CD1c-positive myeloid dendritic cell (primary cell): ENCODE data around the gene ITM2B.
"Not testable (repeated sequence)": the region's sequence is repeated elsewhere in the genome, so short reads cannot be mapped to it uniquely, and the experiment has no call there.

Experiments used
- DNase-seq: peaks from one replicate; pipeline ENCODE4 v3.0.0-alpha.2; 2016; ENCODE audit errors: extremely low spot score

Gene ITM2B

DNA sequence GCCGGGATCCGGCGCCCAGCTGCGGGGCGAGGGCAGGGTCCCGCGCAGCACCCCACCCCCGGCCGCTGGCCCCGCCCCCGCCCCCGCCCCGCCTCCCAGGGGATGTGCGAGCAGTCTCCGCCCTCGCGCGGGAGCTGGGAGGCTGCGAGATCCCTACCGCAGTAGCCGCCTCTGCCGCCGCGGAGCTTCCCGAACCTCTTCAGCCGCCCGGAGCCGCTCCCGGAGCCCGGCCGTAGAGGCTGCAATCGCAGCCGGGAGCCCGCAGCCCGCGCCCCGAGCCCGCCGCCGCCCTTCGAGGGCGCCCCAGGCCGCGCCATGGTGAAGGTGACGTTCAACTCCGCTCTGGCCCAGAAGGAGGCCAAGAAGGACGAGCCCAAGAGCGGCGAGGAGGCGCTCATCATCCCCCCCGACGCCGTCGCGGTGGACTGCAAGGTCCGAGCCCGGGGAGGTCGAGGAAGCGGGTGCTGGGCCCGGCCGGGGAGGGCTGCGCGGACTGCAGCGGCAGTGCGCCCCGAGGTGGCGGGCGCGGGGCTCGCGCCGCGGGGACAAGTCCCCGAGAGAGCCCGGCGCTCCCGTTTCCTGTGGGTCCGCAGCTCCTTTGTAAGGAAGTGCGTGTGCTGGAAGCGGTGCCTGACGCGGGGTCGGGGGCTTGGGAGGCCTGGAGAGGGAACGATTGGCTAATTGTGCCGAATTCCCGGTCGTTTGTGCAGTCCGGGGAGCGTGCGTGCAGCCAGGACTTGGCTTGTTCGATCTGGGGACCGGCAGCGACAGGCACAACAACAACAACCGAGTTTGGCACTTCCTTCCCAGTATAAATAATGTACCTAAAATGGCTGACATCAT, at the start of gene ITM2B:
ITM2B (plus strand) TSS at position 161 of the 843 bp plus-strand sequence; CDS start at position 316, 155 bp downstream.
- DNase-seq: peak; percentile 75

DNA sequence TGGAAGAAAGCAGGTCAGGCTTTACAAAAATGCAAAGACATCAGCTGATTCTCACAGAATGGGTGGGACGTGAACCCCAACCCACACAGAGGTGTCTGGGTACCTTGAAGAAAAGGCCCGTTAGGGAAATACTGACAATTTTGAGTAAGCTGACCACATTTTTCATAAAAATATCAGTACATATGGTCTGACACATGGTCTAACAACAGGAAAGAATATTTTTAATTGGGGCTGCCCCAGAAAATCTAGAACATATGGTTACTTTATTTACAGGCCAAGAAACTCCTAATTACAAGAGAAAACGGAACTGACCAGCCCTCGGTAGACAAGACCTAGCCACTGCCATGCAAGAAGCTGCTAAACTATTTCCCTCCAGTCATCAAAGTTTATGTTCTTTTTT, 48.7 kb upstream of the ITM2B start:
- no peak for DNase-seq

DNA sequence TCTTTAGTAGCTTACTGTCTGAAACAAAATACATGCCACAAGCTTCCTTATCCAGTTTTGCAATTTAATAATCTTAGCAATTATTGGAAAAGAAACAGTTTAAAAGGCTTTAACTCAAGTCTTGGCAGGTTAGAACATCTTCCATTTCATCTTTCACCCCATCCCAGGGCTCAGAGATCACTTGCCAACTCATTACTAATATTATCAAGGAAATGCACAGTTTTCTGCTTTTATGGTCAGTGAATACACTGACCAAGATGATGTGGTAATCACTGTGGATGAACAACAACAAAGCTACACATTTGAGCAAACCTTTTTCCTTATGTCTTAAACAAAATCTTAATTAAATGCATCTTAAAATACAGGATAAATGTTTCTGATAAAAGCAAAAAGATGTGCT, 48.0 kb upstream of the ITM2B start:
- DNase-seq: no peak

DNA sequence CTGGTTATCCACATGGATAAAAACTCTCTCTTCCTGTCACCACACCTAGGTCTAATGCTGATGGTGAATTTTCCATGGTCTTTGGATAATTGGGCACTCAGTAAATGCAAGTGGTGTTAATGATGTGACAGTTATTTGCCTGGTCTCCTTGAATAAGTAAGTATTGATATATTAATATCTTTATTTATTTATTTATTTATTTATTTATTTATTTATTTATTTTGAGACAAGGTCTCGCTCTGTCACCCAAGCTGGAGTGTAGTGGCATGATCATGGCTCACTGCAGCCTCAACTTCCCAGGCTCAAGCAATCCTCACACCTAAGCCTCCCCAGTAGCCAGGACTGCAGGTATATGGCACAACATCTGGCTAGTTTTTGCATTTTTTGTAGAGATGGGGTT, 46.3 kb upstream of the ITM2B start:
- no peak for DNase-seq

DNA sequence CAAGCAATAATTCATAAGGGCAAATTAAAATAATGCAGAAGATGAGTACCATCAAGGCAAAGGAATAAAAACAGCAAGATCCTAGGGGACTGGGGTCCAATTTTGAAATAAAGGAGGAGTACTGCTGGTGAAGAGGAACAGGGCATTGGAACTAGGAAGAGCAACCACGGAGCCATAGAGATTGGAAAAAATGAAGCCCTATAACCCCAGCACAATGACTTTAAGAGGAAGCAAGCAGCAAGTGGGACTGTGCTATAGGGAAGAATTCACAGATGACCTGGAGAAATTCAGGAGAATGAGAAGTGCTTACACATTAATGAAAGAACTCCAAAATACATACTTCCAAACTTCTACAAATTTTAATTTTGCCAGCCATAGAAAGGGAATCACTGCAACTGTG, 44.9 kb upstream of the ITM2B start:
- DNase-seq: peak; percentile 61

DNA sequence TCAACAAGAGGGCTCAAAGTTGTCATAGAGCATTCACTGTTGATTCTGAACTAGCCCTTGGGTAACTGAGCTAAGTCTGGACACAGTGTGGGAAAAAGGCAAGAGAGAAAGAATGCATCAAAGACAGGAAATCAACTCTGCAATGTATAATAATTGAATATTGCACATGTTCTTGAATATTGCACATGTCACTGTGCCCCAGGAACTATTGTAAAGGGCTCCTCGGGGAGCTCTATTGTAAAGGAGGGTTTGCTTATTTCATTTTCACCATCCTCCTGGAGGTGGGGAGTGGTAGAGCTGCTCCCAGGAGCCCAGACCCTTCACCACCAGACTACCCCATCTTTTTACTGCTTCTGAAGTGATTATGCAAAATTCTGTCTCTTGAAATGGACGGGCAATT, 44.4 kb upstream of the ITM2B start:
- DNase-seq: no peak

DNA sequence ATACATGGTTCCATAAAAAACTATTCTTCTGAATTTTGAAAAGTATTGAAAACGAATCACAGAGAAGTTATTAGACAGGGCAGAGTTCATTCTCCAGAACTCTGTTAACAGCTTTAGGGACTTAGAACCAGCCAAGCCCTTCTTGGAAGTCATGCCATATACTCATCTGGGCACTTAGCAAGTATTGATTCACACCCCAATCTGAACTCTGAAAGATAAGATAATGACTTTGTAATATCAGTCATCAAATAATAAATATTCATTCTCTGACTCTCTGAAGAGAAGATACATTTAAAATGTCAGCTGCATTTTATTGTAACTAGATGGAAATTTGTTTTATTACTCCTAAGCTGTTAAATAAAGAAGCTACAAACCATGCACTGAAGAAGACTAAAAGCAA, 43.8 kb upstream of the ITM2B start:
- no peak for DNase-seq

DNA sequence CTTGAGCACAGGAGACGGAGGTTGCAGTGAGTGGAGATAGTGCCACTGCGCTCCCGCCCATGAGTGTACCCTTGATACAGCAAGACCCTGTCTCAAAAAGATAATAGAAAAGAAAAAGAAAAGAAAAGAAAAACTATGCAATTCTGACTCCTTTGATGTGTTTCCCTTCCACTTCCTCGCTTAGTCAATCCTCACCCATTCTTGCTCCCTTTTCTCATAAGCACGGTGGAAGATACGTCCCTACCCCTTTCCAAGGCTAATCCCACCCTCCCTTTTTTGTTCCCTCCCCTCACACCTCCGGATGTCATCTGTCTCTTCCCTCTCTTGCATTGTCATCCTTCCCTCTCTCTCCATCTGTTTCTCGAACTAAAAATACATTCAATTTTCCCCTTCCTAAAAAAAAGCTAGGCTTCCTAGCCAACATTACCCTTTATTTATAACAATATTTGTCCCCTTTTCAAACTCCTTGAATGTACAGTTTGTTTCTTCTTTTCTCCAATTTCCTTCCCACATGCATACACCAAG, 40.5 kb upstream of the ITM2B start:
- DNase-seq: no peak

DNA sequence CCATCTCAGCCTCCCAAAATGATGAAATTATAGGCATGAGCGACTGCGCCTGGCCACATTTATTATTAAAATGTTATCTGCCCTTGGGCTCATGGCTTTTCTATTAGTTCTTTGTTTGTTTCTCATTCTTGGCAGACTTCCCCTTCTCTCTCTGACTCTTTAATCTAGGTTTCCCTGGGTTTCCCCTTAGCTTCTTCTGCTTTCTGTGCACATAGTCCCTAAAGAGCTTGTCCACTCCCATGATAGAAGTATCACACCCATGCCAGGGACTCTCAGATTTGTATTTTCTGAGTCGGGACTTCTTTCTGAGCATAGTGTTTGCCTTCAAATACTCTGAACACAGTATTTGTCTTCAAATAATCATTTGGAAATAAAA, 38.6 kb upstream of the ITM2B start:
- peak; percentile 84 for DNase-seq

DNA sequence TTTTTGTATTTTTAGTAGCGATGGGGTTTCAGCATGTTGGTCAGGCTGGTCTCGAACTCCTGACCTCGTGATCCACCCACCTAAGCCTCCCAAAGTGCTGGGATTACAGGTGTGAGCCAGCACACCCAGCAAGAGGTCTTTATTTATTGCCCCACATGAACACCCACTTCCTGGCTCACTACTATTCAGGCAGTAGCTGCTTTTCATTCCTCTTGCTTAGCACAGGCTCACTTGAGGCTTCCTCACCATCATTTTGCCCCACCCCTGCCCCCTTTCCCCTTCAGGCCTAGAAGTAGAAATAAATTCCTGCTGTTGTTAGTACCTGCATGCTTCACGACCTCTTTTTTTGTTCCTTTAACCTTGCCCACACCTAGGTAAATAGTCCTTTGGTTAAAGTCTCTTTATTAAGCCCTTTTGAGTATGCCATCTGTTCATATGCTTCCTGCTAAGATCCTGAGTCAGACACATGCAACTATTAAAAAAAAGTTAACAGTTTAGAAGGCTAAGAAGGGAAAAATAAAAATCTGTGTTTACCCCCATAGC, 33.5 kb upstream of the ITM2B start:
- no peak for DNase-seq

DNA sequence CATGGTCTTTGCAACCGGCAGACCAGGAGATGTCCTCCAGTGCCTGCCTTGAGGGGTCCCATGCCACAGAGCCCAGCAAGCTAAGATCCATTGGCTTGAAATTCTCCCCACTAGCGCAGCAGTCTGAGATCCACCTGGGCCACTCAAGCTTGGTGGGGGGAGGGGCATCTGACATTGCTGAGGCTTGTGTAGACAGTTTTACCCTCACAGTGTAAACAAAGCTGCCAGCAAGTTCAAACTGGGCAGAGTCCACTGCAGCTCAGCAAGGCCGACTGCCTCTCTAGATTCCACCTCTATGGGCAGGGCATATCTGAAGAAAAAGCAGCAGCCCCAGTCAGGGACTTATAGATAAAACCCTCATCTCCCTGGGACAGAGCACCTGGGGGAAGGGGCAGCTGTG, 32.0 kb upstream of the ITM2B start:
- no peak for DNase-seq

DNA sequence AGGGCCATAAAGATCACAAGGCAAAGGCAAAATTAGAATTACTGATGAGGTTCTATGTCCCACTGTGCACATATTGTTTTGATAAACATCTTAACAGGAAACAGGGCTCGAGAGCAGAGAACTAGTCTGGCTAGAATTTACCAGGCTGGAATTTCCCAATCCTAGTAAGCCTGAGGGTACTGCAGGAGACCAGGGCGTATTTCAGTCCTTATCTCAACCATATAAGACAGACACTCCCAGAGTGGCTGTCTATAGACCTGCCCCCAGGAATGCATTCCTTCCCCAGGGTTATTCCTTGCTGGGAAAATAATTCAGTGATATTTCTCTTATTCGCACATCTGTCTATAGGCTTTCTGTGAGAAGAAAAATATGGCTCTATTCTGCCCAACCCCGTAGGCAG, 25.8 kb upstream of the ITM2B start:
- not testable (repeated sequence) for DNase-seq

DNA sequence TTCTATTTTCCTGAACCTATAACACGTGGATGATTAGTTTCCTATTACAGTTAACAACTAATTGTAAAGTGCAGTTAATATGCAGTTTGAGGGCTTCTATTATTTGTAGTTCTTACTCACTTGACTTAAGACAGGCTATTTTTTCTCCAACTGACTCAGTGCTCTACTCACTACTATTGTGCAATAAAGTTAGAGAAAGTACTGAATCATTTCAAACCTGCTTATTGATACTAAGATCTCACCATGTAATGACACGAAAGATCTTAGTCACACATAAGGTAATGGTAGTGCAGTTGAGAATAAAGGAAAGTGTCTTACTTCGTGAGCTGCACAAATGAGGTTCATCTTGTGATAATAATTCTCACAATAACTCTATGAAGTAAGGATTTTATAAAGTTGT, 22.8 kb upstream of the ITM2B start:
- DNase-seq: peak; percentile 69

DNA sequence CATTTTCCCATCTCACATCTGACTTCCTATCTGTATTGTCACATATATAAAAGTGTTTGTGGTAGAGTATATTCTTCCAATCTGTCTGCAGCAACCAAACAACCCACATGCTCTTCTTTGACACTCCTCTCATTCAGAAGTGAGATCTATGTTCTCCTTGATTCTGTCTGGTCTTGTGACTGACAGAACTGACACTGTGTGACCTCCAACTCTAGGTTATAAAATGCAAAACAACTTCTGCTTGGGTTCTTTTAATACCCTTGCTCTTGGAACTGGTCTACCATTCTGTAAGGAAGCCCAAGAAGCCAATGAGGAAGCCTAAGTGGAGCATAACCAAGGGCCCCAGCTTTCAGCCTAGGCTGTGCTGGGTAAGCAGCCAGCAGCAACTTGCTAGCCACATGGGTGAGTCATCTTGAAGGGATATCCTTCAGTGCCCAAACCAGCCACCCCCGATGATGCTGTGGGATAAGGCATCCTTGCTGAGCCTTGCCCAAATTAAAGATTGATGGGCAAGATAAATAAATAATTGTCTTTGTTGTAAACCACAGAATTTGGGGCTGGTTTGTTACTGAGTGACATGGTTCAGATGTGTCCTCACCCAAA, 18.4 kb upstream of the ITM2B start:
- no peak for DNase-seq

DNA sequence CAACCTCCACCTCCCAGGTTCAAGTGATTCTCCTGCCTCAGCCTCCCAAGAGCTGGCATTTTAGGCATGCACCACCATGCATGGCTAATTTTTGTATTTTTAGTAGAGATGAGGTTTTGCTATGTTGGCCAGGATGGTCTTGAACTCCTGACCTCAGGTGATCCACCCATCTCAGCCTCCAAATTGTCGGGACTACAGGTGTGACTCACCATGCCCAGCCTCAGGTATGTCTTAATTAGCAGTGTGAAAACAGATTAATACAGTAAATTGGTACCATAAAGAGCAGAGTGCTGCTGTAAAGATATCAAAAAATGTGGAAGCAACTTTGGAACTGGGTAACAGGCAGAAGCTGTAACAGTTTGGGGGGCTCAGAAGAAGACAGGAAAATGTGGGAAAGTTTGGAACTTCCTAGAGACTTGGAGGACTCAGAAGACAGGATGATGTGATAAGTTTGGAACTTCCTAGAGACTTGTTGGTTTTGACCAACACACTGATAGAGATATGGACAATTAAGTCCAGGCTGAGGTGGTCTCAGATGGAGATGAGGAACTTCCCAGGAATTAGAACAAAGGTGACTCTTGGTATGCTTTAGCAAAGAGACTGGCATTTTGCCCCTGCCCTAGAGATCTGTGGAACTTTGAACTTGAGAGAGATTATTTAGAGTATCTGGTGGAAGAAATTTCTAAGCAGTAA, 17.3 kb upstream of the ITM2B start:
- not testable (repeated sequence) for DNase-seq

DNA sequence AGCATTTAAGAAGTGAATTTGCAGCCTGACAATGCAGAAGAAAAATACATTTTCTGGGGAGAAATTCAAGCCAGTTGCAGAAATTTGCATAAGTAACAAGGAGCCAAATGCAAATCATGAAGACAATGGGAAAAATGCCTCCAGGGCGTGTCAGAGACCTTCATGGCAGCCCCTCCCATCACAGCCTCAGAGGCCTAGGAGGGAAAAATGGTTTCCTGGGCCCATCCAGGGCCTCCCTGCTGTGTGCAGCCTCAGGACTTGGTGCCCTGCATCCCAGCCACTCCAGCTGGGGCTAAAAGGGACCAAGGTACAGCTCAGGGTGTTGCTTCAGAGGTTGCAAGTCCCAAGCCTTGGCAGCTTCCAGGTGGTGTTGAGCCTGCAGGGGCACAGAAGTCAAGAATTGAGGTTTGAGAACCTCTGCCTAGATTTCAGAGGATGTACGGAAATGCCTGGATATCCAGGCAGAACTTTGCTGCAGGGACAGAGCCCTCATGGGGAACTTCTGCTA, 16.7 kb upstream of the ITM2B start:
- DNase-seq: no peak

DNA sequence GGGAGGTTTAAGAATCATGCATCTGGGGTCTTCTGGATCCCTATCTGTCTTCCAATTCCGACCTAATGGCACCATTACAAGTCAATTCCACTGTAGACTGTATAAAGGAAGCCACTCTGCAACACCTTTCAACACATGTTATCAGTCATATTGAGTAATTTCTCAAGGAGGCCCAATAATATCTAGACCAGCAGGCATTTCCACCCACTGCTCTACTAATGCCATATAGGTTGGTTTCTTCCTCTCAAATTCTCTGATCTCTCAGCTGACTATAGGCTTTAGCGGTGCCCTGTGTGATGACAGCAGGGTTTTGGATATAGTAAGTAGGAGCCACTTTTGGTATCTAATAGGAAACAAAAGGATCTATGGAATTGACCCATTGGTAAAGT, 12.4 kb upstream of the ITM2B start:
- DNase-seq: no peak

DNA sequence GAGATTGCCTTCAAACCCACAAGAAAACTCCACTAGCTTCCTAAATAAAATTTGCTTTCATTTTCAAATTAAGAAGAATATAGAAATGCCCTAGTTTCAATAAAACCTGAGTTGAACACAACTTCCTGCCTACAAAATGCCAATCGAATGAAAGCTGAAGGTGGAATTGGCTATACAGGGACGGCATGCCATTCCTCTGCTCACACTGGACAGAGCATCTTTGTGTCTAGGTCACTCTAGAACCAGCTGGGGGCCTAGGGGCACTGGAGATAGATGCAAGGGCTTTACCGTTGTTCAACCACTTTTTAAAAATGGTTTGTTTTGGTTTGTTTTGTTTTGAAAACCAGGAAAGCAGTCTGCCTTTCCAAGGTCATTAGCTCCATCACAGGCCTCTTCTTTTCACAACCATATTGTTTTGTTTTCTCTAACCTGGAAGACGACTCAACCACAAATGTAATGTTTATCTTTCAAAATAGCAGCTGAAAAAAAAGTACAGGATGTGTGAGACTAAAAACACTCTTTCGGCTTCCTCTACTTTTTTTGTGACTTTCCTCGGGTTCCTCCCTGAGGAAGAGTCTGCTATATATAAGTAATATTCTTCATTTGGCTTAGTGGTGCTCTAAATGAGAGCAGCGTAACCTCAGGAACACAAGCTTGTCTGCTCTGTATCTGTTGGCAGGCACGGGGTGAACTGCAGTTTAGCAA, 11.9 kb upstream of the ITM2B start:
- peak; percentile 62 for DNase-seq

DNA sequence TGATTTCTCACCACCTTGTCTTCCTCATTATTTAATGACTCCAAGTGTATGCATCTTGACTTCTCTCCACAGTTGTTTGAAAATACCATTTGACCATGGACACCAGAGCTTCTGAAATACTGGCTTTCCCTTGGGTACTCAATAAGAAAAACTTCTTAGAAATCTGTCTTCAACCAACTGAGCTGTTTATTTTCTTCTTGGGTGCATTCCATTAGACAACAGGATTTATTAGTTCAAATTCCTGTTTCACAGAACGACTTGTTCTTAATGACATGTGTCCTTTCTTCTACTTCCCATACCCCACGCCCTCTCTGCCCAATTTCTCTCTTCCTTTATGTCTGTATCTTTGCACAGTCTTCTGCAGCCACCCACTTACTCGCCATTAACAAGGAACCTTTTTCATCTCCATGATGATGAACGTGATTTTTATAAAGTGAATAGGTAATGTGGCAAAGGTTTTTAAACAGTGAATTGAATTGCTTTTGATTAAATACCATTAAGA, 11.3 kb upstream of the ITM2B start:
- peak; percentile 71 for DNase-seq

DNA sequence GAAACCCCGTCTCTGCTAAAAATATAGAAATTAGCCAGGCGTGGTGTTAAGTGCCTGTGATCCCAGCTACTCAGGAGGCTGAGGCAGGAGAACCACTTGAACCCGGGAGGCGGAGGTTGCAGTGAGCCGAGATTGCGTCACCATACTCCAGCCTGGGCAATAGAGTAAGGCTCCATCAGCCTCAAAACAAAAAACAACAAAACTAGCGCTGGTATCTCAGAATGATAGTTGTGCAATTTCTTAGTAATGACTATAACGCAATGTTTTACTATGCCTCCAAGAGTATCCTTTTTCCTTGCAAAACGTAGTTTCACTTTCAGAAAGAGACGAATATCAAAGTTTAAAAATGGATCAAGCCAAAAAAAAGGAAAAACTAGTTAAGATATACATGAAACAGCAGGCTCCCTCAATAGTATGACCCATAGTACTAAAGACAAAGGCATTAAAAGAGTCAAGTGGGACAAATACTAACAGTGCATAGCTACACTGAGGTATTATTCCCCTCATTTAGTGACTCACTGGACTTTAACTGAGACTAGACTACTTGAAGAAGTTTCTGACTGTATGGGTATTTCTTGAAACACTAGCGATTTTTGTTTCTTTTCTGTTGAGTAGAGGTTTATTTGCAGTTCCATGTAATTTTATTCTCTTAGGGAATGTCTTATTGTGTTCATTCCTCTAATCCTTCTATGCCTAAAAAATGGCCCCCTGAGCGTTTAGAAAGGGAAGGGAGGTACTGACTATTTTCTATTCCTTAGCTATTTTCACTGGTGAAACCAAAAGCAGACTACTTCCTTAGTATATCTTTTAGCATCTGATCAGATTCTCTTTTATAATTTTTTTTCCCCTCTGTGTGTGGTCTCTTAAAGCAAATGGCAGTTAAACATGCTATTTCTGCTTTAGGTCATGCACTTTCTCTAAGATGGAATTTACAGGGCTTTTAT, 10.4 kb upstream of the ITM2B start:
- peak; percentile 82 for DNase-seq
